GM12872 (cell line): ENCODE measurements around the gene TAAR9.

ENCODE experiments used
- TF ChIP-seq, protein P1 (sequence below): IDR thresholded peaks from 3 replicates; pipeline ENCODE4 v1.5.1; 2011; ENCODE audit warnings: low read depth, mild to moderate bottlenecking, low read length, moderate library complexity; ENCODE audit not compliant: insufficient read depth

Gene TAAR9

DNA sequence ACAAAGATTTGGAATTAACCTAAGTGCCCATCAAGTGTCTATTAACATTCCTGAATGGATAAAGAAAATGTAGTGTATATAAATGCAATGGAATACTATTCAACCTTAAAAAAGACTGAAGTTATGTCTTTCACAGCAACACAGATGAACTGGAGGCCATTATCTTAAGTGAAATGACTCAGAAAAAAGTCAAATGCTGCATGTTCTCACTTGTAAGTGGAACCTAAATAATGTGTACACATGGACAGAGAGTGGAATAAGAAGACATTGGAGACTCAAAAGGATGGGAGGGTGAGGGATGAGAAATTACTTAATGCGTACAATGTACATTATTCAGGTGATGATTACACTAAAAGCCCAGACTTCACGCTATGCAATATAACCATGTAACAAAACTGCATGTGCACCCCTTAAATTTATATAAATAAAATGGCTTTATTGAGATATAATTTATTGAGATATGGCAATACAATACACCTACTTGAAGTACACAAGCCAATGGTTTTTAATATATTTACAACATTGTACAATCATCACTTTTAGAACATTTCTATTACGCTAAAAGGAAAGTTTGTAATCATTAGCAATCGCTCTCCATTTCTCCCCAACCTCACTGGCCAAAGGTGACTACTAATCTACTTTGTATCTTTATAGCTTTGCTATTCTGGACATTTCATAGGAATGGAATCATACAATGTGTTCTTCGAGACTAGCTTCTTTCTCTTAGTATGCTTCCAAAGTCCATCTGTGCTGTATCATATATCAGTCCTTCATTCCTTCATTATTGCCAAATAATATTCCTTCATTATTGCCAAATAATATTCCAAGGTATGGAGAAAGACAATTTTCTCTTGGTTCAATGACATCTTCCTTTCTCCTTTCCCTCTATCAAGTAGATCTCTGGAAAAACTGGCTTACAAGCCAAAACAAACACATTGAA is 30.9 kb upstream of the TAAR9 start:
- TF ChIP-seq, protein P1, sequence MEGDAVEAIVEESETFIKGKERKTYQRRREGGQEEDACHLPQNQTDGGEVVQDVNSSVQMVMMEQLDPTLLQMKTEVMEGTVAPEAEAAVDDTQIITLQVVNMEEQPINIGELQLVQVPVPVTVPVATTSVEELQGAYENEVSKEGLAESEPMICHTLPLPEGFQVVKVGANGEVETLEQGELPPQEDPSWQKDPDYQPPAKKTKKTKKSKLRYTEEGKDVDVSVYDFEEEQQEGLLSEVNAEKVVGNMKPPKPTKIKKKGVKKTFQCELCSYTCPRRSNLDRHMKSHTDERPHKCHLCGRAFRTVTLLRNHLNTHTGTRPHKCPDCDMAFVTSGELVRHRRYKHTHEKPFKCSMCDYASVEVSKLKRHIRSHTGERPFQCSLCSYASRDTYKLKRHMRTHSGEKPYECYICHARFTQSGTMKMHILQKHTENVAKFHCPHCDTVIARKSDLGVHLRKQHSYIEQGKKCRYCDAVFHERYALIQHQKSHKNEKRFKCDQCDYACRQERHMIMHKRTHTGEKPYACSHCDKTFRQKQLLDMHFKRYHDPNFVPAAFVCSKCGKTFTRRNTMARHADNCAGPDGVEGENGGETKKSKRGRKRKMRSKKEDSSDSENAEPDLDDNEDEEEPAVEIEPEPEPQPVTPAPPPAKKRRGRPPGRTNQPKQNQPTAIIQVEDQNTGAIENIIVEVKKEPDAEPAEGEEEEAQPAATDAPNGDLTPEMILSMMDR: no peak

DNA sequence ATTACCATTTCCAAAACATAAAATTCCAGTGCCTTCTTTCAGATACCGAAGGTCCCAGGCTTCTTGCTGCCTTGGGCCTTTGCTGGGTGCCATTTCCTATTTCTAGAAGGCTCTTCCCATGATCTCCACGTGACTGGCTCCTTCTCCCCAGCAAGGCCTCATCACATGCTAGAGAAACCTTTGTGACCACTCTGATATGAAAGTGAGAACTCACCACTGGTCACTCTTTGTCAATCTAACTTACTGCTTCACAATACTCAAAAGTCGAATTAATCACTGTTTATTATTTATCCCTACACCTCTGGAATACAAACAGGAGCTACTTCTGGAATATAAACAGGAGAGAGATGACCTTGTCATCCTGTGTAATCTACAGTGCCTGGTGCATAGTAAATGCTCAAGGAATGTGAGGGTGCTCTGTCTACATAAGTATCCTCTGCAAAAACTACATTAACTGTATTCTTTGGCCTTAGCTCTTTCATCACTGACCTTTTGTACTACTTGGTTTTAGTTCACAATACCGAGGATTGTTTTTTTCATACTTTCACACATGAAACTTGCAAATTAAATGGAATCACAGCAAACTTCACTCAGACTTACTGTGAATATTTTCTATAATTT is 26.8 kb upstream of the TAAR9 start:
- TF ChIP-seq, protein P1: no peak

DNA sequence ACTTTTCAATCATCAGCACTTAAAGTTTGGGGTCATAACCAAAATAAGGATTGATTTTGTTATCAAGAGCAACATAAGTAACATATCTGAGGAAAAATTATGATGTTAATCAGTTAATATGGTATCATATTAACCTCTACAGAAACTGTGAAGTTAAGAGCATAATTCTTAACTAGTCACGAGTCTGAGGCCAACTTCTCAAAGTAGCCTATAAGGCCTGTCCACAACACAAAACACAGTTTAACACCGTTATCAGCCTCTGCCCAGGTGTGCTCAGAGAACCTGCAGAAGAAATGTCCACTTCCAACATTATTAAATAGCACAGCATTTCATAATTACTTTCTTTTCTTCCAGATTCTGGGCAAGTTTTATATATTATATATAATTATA is 26.3 kb upstream of the TAAR9 start:
- TF ChIP-seq, protein P1: no peak

DNA sequence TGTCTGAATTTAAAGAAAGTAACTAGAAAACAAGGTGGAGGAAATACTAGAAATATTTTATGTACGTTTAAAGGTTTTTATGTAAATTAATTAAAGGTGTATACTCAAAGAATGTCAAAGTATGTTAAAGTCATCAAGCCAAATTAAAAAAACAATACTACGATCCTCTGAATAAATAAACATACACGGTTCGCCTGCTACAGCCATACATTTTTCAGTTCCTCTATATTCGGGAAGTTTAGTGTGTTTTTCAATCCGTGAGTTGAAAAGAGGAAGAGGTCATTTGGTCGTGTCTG is 25.8 kb upstream of the TAAR9 start:
- TF ChIP-seq, protein P1: no peak

DNA sequence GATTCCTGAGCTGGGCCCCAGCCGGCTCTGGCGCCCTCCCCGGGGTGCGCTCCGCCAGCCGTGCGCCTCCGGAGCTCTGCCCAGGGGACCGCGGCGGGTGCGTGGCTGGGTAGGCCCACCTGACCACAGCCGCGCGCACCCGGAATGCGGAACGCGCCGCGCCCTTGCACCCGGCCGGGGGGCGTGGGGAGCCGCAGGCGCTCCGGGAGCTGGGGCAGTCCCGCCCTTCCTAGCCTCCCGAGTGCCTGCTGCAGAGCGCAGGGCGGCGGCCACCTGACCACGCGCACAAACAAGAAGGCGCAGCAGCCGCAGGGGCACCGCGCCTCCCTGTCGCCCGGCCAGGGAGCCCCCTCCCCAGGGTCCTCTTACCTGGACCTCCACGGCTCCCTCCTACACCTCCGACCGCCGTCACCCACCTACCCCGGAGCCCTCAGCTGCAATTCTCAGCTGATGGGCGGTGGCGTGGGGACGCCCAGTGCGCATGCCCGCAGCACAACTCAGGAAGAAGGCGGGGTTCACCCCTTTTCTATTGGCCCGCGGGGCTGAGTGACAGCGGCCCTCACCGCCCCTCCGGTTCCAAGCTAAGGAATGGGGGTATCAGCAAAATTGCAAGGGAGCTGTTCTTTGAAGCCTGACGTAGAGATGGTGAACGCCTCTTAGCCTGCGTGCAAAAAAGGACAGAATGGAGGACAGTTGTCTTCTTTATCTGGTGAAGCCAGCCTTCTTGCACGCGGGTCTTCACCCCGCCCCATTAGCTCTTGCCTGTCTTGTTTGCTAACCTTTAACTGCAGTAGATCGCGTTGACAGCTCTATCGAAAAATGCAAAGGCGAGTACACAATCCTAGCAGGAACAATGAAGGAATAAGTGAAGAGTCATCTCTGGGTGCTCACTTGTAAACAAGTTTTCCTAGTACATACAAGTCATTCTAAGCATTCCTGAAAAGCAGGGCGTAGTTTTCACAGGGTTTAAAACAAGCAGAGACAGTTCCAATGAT is 25.1 kb upstream of the TAAR9 start, which contains the start of gene STX7:
STX7 (minus strand) TSS at position 479 of the 995 bp plus-strand sequence. CDS start 9,586 bp downstream, outside the sequence.
- TF ChIP-seq, protein P1: no peak

DNA sequence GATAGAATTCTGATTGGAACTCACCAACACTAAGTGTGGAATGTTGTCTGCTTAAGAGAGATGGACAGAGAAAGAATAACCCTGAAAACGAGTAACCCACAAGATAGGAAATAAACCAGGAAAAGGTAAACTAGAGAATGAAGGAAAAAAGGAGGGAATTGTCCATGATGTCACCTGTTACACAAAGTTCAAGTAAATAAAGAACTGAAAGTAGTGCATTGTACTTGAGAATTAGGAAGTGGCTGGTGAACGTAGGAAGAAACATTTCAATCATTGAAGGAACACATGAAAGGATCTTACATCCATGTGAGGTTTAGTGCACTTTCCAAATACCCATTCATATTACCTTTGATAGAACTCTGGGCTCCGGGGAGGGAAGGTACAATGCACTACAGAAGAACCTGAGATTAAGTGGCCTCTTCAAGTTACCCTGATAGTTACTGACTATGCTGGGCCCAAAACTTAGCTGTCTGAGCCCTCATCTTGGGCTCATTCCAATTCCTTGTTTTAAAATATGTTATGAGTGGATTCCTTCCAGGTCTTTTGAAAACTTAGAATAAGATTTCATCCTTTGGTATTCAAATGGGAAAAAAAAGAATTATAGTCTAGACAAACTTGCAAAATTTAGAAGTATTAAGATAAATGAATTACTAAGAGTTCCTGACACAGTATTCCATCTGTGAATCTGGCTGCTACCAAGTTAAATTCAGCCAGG is 24.1 kb upstream of the TAAR9 start:
- TF ChIP-seq, protein P1: no peak
